ENCODE results near the gene SRC.

Gene SRC

GRCh38 chr20:37406010-37406998, 60.4 kb downstream of the SRC start:
- TF ChIP-seq EZH2 (IDR thresholded peaks at IDR 0.05; ENCODE audit: borderline replicate concordance, low read length) (no peak), CTCF (IDR thresholded peaks at IDR 0.05; ENCODE audit: low read length) (no peak)
- Histone ChIP-seq H3K27ac (ENCODE audit: low read depth, low read length, poor library complexity, severe bottlenecking) (no peak overlapping the region), H3K9me3 (ENCODE audit: low read length) (no peaks in the 10 kb centered on the region), H2AFZ (ENCODE audit: low read length) (no peak overlapping the region), H3K9ac (ENCODE audit: low read length) (peak overlapping the region; percentile 52; the same call in 1 of the 2 replicates), H3K4me3 (ENCODE audit: low read depth, low read length, poor library complexity, severe bottlenecking) (peak overlapping the region; percentile 53), H3K9me2 (ENCODE audit: low read depth, low read length) (no peaks in the 10 kb centered on the region), H3K36me3 (ENCODE audit: insufficient read depth, low read length) (no peaks in the 10 kb centered on the region), H3K4me1 (ENCODE audit: insufficient read depth, low read length, severe bottlenecking) (peaks cover 12% of the 10 kb centered on the region), H3K79me2 (ENCODE audit: insufficient read depth, low read length) (no peaks in the 10 kb centered on the region), H4K20me1 (ENCODE audit: insufficient read depth, low read length) (no peaks in the 10 kb centered on the region), H3K4me2 (ENCODE audit: low read length) (peak overlapping the region; percentile 76), H3K27me3 (ENCODE audit: insufficient read depth, low read length) (0 out of 2 replicates have a peak, but pooled peaks cover 4% of the 10 kb centered on the region), H3F3A (ENCODE audit: insufficient read depth, low read length) (no peaks in the 10 kb centered on the region)

GRCh38 chr20:37407019-37407566, 61.2 kb downstream of the SRC start:
- Histone ChIP-seq H3K4me2 (ENCODE audit: low read length) (peak overlapping the region; percentile 76), H3K27me3 (ENCODE audit: insufficient read depth, low read length) (0 out of 2 replicates have a peak, but pooled peaks cover 4% of the 10 kb centered on the region), H2AFZ (ENCODE audit: low read length) (no peak overlapping the region), H3F3A (ENCODE audit: insufficient read depth, low read length) (no peaks in the 10 kb centered on the region), H3K27ac (ENCODE audit: low read depth, low read length, poor library complexity, severe bottlenecking) (no peak overlapping the region), H3K4me3 (ENCODE audit: low read depth, low read length, poor library complexity, severe bottlenecking) (peak overlapping the region; percentile 53), H3K79me2 (ENCODE audit: insufficient read depth, low read length) (no peaks in the 10 kb centered on the region), H3K4me1 (ENCODE audit: insufficient read depth, low read length, severe bottlenecking) (peaks cover 12% of the 10 kb centered on the region), H3K9ac (ENCODE audit: low read length) (no peak overlapping the region; the same call in 1 of the 2 replicates), H3K9me3 (ENCODE audit: low read length) (no peaks in the 10 kb centered on the region), H3K9me2 (ENCODE audit: low read depth, low read length) (no peaks in the 10 kb centered on the region), H4K20me1 (ENCODE audit: insufficient read depth, low read length) (no peaks in the 10 kb centered on the region), H3K36me3 (ENCODE audit: insufficient read depth, low read length) (no peaks in the 10 kb centered on the region)
- TF ChIP-seq EZH2 (IDR thresholded peaks at IDR 0.05; ENCODE audit: borderline replicate concordance, low read length) (no peak), CTCF (IDR thresholded peaks at IDR 0.05; ENCODE audit: low read length) (no peak)

- Histone ChIP-seq H3K36me3 (ENCODE audit: insufficient read depth, low read length) (no peaks in the 10 kb centered on the region), H3K27ac (ENCODE audit: low read depth, low read length, poor library complexity, severe bottlenecking) (no peak overlapping the region), H3K9me2 (ENCODE audit: low read depth, low read length) (no peaks in the 10 kb centered on the region), H3F3A (ENCODE audit: insufficient read depth, low read length) (no peaks in the 10 kb centered on the region), H4K20me1 (ENCODE audit: insufficient read depth, low read length) (no peaks in the 10 kb centered on the region), H3K79me2 (ENCODE audit: insufficient read depth, low read length) (no peaks in the 10 kb centered on the region), H3K9ac (ENCODE audit: low read length) (no peak overlapping the region), H2AFZ (ENCODE audit: low read length) (no peak overlapping the region), H3K9me3 (ENCODE audit: low read length) (no peaks in the 10 kb centered on the region), H3K4me3 (ENCODE audit: low read depth, low read length, poor library complexity, severe bottlenecking) (no peak overlapping the region), H3K4me2 (ENCODE audit: low read length) (no peak overlapping the region), H3K27me3 (ENCODE audit: insufficient read depth, low read length) (0 out of 2 replicates have a peak, but pooled peaks cover 4% of the 10 kb centered on the region), H3K4me1 (ENCODE audit: insufficient read depth, low read length, severe bottlenecking) (peaks cover 12% of the 10 kb centered on the region)
- TF ChIP-seq CTCF (IDR thresholded peaks at IDR 0.05; ENCODE audit: low read length): no peak
- no peak for TF ChIP-seq EZH2 (IDR thresholded peaks at IDR 0.05; ENCODE audit: borderline replicate concordance, low read length)
Measured at GRCh38 chr20:37407573-37408002, 61.6 kb downstream of the SRC start.

All from OCI-LY1 (cell line).